ENCODE results near the gene IL18BP. TPM values are rescaled to one million over a fixed set of nuclear protein-coding genes. Genes with fewer than 3 reads are reported as not detected.

The IL18BP gene
- total RNA-seq, 1 experiment from 2014 or later, result 12.4 TPM

DNA sequence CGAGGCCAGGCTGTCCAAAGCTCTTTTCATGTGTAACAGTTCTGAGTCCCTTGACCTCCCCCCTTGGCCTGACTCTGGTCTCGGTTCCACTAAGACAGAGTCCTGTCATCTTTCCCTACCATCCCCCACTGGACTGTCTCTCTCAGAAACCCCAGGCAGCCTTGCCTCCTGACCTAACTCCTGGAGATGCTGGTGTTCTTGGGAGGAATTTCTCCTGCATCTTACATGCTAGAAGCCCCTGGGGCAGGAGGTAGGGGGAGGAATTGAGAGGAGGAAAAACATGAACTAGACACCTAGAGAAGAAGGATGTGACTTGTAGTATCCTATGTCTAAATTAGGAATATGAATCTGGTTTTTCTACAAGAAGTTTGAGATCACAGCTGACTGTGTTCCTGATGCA is 648 bp upstream of the IL18BP start:
- CTCF ChIA-PET, result interaction anchor here (0.5 kb wide), 1 partner anchor 15 kb away, joined by 3 read pairs; no protein-coding TSS in a partner anchor
- BruUV-seq (replicated peaks), result no TSS peak
- Mint-ChIP-seq H3K4me1 (ENCODE audit: low read depth, unreplicated experiment) (no peaks in the 10 kb centered on the region), H3K4me3 (ENCODE audit: low read depth, unreplicated experiment) (no peak overlapping the region), H3K36me3 (ENCODE audit: insufficient read depth, unreplicated experiment) (peaks cover 17% of the 10 kb centered on the region), H3K9me3 (ENCODE audit: low read depth, unreplicated experiment) (no peaks in the 10 kb centered on the region), H3K27me3 (ENCODE audit: unreplicated experiment) (no peaks in the 10 kb centered on the region), H3K27ac (ENCODE audit: unreplicated experiment) (no peak overlapping the region)
- intact Hi-C loops (cut with micrococcal nuclease; ENCODE audit: unreplicated experiment), result no loop called here
- TF ChIP-seq, protein P1, sequence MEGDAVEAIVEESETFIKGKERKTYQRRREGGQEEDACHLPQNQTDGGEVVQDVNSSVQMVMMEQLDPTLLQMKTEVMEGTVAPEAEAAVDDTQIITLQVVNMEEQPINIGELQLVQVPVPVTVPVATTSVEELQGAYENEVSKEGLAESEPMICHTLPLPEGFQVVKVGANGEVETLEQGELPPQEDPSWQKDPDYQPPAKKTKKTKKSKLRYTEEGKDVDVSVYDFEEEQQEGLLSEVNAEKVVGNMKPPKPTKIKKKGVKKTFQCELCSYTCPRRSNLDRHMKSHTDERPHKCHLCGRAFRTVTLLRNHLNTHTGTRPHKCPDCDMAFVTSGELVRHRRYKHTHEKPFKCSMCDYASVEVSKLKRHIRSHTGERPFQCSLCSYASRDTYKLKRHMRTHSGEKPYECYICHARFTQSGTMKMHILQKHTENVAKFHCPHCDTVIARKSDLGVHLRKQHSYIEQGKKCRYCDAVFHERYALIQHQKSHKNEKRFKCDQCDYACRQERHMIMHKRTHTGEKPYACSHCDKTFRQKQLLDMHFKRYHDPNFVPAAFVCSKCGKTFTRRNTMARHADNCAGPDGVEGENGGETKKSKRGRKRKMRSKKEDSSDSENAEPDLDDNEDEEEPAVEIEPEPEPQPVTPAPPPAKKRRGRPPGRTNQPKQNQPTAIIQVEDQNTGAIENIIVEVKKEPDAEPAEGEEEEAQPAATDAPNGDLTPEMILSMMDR (IDR thresholded peaks at IDR 0.05; ENCODE audit: unreplicated experiment), result no peak
- DNase-seq, result no peak

DNA sequence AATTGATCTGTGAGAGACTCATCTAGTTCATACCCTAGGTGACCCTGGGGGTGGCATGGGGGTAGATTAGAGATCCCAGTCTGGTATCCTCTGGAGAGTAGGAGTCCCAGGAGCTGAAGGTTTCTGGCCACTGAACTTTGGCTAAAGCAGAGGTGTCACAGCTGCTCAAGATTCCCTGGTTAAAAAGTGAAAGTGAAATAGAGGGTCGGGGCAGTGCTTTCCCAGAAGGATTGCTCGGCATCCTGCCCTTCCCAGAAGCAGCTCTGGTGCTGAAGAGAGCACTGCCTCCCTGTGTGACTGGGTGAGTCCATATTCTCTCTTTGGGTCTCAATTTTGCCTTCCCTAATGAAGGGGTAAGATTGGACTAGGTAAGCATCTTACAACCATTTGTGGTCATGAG is 653 bp downstream of the IL18BP start:
- TF ChIP-seq, protein P1 (IDR thresholded peaks at IDR 0.05; ENCODE audit: unreplicated experiment), result no peak
- BruUV-seq (replicated peaks), result no TSS peak
- Mint-ChIP-seq H3K4me3 (ENCODE audit: low read depth, unreplicated experiment) (no peak overlapping the region), H3K4me1 (ENCODE audit: low read depth, unreplicated experiment) (no peaks in the 10 kb centered on the region), H3K9me3 (ENCODE audit: low read depth, unreplicated experiment) (no peaks in the 10 kb centered on the region), H3K27ac (ENCODE audit: unreplicated experiment) (no peak overlapping the region), H3K36me3 (ENCODE audit: insufficient read depth, unreplicated experiment) (peaks cover 30% of the 10 kb centered on the region), H3K27me3 (ENCODE audit: unreplicated experiment) (no peaks in the 10 kb centered on the region)
- no peak for DNase-seq
- intact Hi-C loops (cut with micrococcal nuclease; ENCODE audit: unreplicated experiment), result no loop called here
- CTCF ChIA-PET, result no interaction called here

DNA sequence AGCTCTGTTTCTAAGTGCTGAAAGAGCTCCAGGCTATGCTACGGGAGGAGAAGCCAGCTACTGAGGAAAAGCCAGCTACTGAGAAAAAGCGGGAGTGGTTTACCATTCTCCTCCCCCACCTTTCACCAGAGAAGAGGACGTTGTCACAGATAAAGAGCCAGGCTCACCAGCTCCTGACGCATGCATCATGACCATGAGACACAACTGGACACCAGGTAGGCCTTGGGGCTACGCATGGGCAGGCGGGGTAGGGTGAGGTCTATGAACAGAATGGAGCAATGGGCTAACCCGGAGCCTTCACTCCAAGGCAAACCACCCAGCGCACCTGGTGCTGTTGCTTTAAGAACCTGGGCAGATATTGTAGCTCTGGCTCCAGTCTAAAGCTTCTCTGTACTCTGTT is 1.1 kb downstream of the IL18BP start:
- Mint-ChIP-seq H3K4me1 (ENCODE audit: low read depth, unreplicated experiment) (no peaks in the 10 kb centered on the region), H3K36me3 (ENCODE audit: insufficient read depth, unreplicated experiment) (peaks cover 35% of the 10 kb centered on the region), H3K27ac (ENCODE audit: unreplicated experiment) (no peak overlapping the region), H3K9me3 (ENCODE audit: low read depth, unreplicated experiment) (no peaks in the 10 kb centered on the region), H3K27me3 (ENCODE audit: unreplicated experiment) (no peaks in the 10 kb centered on the region), H3K4me3 (ENCODE audit: low read depth, unreplicated experiment) (no peak overlapping the region)
- CTCF ChIA-PET, result no interaction called here
- TF ChIP-seq, protein P1 (IDR thresholded peaks at IDR 0.05; ENCODE audit: unreplicated experiment), result no peak
- BruUV-seq (replicated peaks), result no TSS peak
- intact Hi-C loops (cut with micrococcal nuclease; ENCODE audit: unreplicated experiment), result no loop called here
- no peak for DNase-seq

DNA sequence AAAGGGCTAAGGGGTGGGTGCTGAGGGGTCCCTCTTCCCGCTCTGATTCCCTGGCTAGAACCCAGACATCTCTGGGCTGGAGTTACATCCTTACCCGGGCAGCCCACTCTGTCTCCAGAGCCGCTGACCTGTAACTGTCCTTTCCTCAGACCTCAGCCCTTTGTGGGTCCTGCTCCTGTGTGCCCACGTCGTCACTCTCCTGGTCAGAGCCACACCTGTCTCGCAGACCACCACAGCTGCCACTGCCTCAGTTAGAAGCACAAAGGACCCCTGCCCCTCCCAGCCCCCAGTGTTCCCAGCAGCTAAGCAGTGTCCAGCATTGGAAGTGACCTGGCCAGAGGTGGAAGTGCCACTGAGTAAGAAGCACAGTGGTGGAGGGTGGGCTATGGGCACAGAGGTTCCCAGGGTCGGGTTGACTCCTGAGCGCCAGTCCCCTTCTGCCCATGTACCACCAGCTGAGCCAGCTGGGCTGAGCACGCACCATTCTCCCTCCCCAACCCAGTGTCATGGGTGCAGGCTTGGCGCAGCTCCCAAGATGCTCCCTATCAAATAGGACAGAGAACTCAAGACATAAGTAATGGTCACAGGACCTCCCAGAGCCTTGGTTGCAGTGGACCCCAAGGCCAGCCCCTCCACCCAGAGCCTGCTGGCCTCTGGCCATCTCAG is 1.6 kb downstream of the IL18BP start:
- intact Hi-C loops (cut with micrococcal nuclease; ENCODE audit: unreplicated experiment), result no loop called here
- Mint-ChIP-seq H3K36me3 (ENCODE audit: insufficient read depth, unreplicated experiment) (peaks cover 40% of the 10 kb centered on the region), H3K4me1 (ENCODE audit: low read depth, unreplicated experiment) (no peaks in the 10 kb centered on the region), H3K4me3 (ENCODE audit: low read depth, unreplicated experiment) (no peak overlapping the region), H3K9me3 (ENCODE audit: low read depth, unreplicated experiment) (no peaks in the 10 kb centered on the region), H3K27ac (ENCODE audit: unreplicated experiment) (no peak overlapping the region), H3K27me3 (ENCODE audit: unreplicated experiment) (no peaks in the 10 kb centered on the region)
- no TSS peak for BruUV-seq (replicated peaks)
- DNase-seq, result no peak
- CTCF ChIA-PET, result interaction anchor here (1.4 kb wide), 1 partner anchor 71 kb away, joined by 3 read pairs; the partner anchor contains the start of genes RNF121 and XNDC1N
- TF ChIP-seq, protein P1 (IDR thresholded peaks at IDR 0.05; ENCODE audit: unreplicated experiment), result no peak

Data from Calu3 (cell line).